ENCODE results near the gene INSIG2. TPM values are rescaled to one million over a fixed set of nuclear protein-coding genes. Genes with fewer than 3 reads are reported as not detected.

Gene INSIG2
- total RNA-seq, 1 donor from 2014 or later, result 16.8 TPM

GRCh38 chr2:118121101-118121500 is 32.8 kb downstream of the INSIG2 start:
- no peak for TF ChIP-seq CTCF (IDR thresholded peaks at IDR 0.05)
- ATAC-seq (ENCODE audit: low read depth) (no peak), DNase-seq (no peak)
- Mint-ChIP-seq H3K4me1 (peaks cover 18% of the 10 kb centered on the region), H3K4me3 (no peak overlapping the region), H3K9me3 (no peaks in the 10 kb centered on the region), H3K36me3 (ENCODE audit: low read depth) (no peaks in the 10 kb centered on the region), H3K27ac (no peak overlapping the region), H3K27me3 (no peaks in the 10 kb centered on the region)
- POLR2A ChIA-PET, result no interaction called here
- intact Hi-C loops (cut with micrococcal nuclease), result no loop called here
- CTCF ChIA-PET, result no interaction called here

GRCh38 chr2:118121986-118122524 is 33.8 kb downstream of the INSIG2 start:
- ChIA-PET POLR2A (interaction anchor here (0.7 kb wide), 1 partner anchor 20 kb away, joined by 3 read pairs; no protein-coding TSS in a partner anchor), CTCF (no interaction called here)
- Mint-ChIP-seq H3K4me3 (no peak overlapping the region), H3K27me3 (peaks cover under 1% of the 10 kb centered on the region), H3K9me3 (no peaks in the 10 kb centered on the region), H3K4me1 (peaks cover 18% of the 10 kb centered on the region), H3K36me3 (ENCODE audit: low read depth) (no peaks in the 10 kb centered on the region), H3K27ac (no peak overlapping the region)
- intact Hi-C loops (cut with micrococcal nuclease), result no loop called here
- no peak for DNase-seq
- no peak for ATAC-seq (ENCODE audit: low read depth)
- no peak for TF ChIP-seq CTCF (IDR thresholded peaks at IDR 0.05)

- ChIA-PET CTCF (no interaction called here), POLR2A (no interaction called here)
- intact Hi-C loops (cut with micrococcal nuclease), result no loop called here
- no peaks in the 10 kb centered on the region for H3K9me3 Mint-ChIP-seq
- no peaks in the 10 kb centered on the region for H3K36me3 Mint-ChIP-seq (ENCODE audit: low read depth)
- no peak for TF ChIP-seq CTCF (IDR thresholded peaks at IDR 0.05)
- H3K27ac Mint-ChIP-seq, result peak overlapping the region; percentile 56
- no peak overlapping the region for H3K4me3 Mint-ChIP-seq
- peak; percentile 67 for ATAC-seq (ENCODE audit: low read depth)
- peaks cover 2% of the 10 kb centered on the region for H3K27me3 Mint-ChIP-seq
- H3K4me1 Mint-ChIP-seq, result peaks cover 18% of the 10 kb centered on the region
- no peak for DNase-seq
Observed at GRCh38 chr2:118122594-118123281, 34.5 kb downstream of the INSIG2 start.

- Mint-ChIP-seq H3K9me3 (no peaks in the 10 kb centered on the region), H3K27ac (no peak overlapping the region), H3K36me3 (ENCODE audit: low read depth) (no peaks in the 10 kb centered on the region), H3K4me3 (no peak overlapping the region), H3K27me3 (peaks cover 3% of the 10 kb centered on the region), H3K4me1 (peaks cover 18% of the 10 kb centered on the region)
- DNase-seq (no peak), ATAC-seq (ENCODE audit: low read depth) (no peak)
- ChIA-PET POLR2A (no interaction called here), CTCF (no interaction called here)
- intact Hi-C loops (cut with micrococcal nuclease), result no loop called here
- TF ChIP-seq CTCF (IDR thresholded peaks at IDR 0.05), result no peak
Observed at GRCh38 chr2:118123561-118124232, 35.4 kb downstream of the INSIG2 start.

- CTCF ChIA-PET, result no interaction called here
- Mint-ChIP-seq H3K4me3 (no peak overlapping the region), H3K27ac (no peak overlapping the region), H3K9me3 (no peaks in the 10 kb centered on the region), H3K4me1 (peaks cover 18% of the 10 kb centered on the region), H3K27me3 (peaks cover 6% of the 10 kb centered on the region), H3K36me3 (ENCODE audit: low read depth) (no peaks in the 10 kb centered on the region)
- POLR2A ChIA-PET, result no interaction called here
- ATAC-seq (ENCODE audit: low read depth) (no peak), DNase-seq (no peak)
- TF ChIP-seq CTCF (IDR thresholded peaks at IDR 0.05), result no peak
- intact Hi-C loops (cut with micrococcal nuclease), result no loop called here
Observed at GRCh38 chr2:118124288-118124891, 36.1 kb downstream of the INSIG2 start.
